H1 (cell line): ENCODE measurements around the gene GDAP1L1. TPM values are rescaled to one million over a fixed set of nuclear protein-coding genes. Genes with fewer than 3 reads are reported as not detected.

ENCODE experiments used
- CTCF ChIA-PET: fragments of 300-600 bp; sonication (Branson Sonifier 250); formaldehyde crosslinking; loops from one replicate; lab custom pipeline; 2021; ENCODE audit not compliant: partially characterized antibody; lab: Charles Lee
- POLR2A ChIA-PET: fragments of 300-600 bp; sonication (Branson Sonifier 250); formaldehyde crosslinking; loops from one replicate; lab custom pipeline; 2021; ENCODE audit warnings: inconsistent platforms; ENCODE audit not compliant: partially characterized antibody; lab: Charles Lee
- DNase-seq, 2 experiments: peaks; one replicate each; pipeline versions ENCODE4 v3.0.0 to v3.0.0-alpha.2; 2010 to 2022; ENCODE audit warnings: low spot score in 2 of 2, low read depth in 1 of 2, mixed read lengths in 1 of 2
- FAIRE-seq: peaks from 2 replicates; lab custom pipeline; 2011; peaks lifted over from hg19 to GRCh38; lab: Jason Lieb, UNC
- H2AFZ ChIP-seq: 2 replicates; pipeline ENCODE4 v1.8.1; 2012; ENCODE audit warnings: low read length, inconsistent platforms
- H2AK5ac ChIP-seq: 2 replicates; pipeline ENCODE4 v1.6.1; 2013; ENCODE audit warnings: low read depth, low read length
- H2BK120ac ChIP-seq: replicated peaks from 2 replicates; pipeline ENCODE3; 2013; ENCODE audit warnings: low read depth, low read length, inconsistent platforms
- H2BK12ac ChIP-seq: 2 replicates; pipeline ENCODE4 v1.6.1; 2013; ENCODE audit warnings: low read depth, low read length
- H2BK15ac ChIP-seq: 2 replicates; pipeline ENCODE4 v1.6.1; 2013; ENCODE audit warnings: low read length
- H2BK20ac ChIP-seq: 2 replicates; pipeline ENCODE4 v1.6.1; 2013; ENCODE audit warnings: low read length
- H2BK5ac ChIP-seq: 2 replicates; pipeline ENCODE4 v1.6.1; 2013; ENCODE audit warnings: low read depth, low read length
- H3K14ac ChIP-seq: 2 replicates; pipeline ENCODE4 v1.6.1; 2013; ENCODE audit warnings: inconsistent platforms; ENCODE audit not compliant: insufficient read length
- H3K18ac ChIP-seq: 2 replicates; pipeline ENCODE4 v1.6.1; 2013; ENCODE audit warnings: low read length; ENCODE audit errors: extremely low read depth
- H3K23ac ChIP-seq: 2 replicates; pipeline ENCODE4 v1.6.1; 2013; ENCODE audit warnings: inconsistent platforms; ENCODE audit not compliant: insufficient read length
- H3K23me2 ChIP-seq: 2 replicates; pipeline ENCODE4 v1.6.1; 2013; ENCODE audit warnings: low read depth, low read length
- H3K27ac ChIP-seq: 2 replicates; pipeline ENCODE4 v1.6.1; 2011; ENCODE audit warnings: low read depth, low read length, inconsistent platforms
- H3K27me3 ChIP-seq, 4 experiments: replicated peaks in 1 of 4; 1 replicate in 1 of 4; 2 replicates in 3 of 4; pipeline versions ENCODE4 v1.6.1 to v1.8.1; 2011 to 2013; ENCODE audit warnings: low read length in 3 of 4, mild to moderate bottlenecking in 3 of 4, inconsistent platforms in 2 of 4, mixed read lengths in 2 of 4, moderate library complexity in 1 of 4; ENCODE audit not compliant: control insufficient read depth in 3 of 4, insufficient read depth in 3 of 4; ENCODE audit errors: extremely low read depth in 1 of 4
- H3K36me3 ChIP-seq, 4 experiments: 2 replicates each; pipeline versions ENCODE4 v1.6.1 to v1.8.1; 2011 to 2013; ENCODE audit warnings: mild to moderate bottlenecking in 4 of 4, low read length in 3 of 4, moderate library complexity in 2 of 4, control low read depth in 1 of 4, inconsistent platforms in 1 of 4; ENCODE audit not compliant: insufficient read depth in 4 of 4, control insufficient read depth in 2 of 4
- H3K4ac ChIP-seq: replicated peaks from 2 replicates; pipeline ENCODE3; 2013; ENCODE audit warnings: low read length, low read depth, mixed read lengths, inconsistent platforms; ENCODE audit not compliant: insufficient read length
- H3K4me1 ChIP-seq, 4 experiments: replicated peaks in 1 of 4; 1 replicate in 1 of 4; 2 replicates in 3 of 4; pipeline versions ENCODE4 v1.6.1 to v1.8.1; 2011 to 2013; ENCODE audit warnings: low read length in 3 of 4, inconsistent platforms in 2 of 4, mixed read lengths in 1 of 4; ENCODE audit not compliant: insufficient read depth in 4 of 4, control insufficient read depth in 3 of 4
- H3K4me2 ChIP-seq, 2 experiments: 2 replicates each; pipeline versions ENCODE4 v1.6.1 to v1.8.1; 2011 to 2013; ENCODE audit warnings: low read depth in 2 of 2, low read length in 2 of 2, control low read depth in 1 of 2, inconsistent platforms in 1 of 2, mild to moderate bottlenecking in 1 of 2; ENCODE audit not compliant: insufficient read depth in 1 of 2
- H3K4me3 ChIP-seq, 4 experiments: fragments of 200-600, 300-600 bp in 1 of 4; sonication (generic), shearing (Covaris generic), sonication (Bioruptor Twin) in 1 of 4; 2 replicates each; pipeline versions ENCODE4 v1.5.1 to v1.8.1; 2011 to 2016; ENCODE audit warnings: low read length in 4 of 4, low read depth in 3 of 4, control low read depth in 2 of 4, inconsistent platforms in 2 of 4, mild to moderate bottlenecking in 2 of 4, mixed read lengths in 1 of 4, moderate library complexity in 1 of 4; ENCODE audit not compliant: insufficient read depth in 2 of 4; ENCODE audit errors: extremely low read depth in 1 of 4
- H3K56ac ChIP-seq: replicated peaks from 2 replicates; pipeline ENCODE3; 2013; ENCODE audit warnings: low read depth, mild to moderate bottlenecking, mixed read lengths, low read length, inconsistent platforms; ENCODE audit not compliant: insufficient read length
- H3K79me1 ChIP-seq: 2 replicates; pipeline ENCODE4 v1.6.1; 2013; ENCODE audit warnings: low read depth, low read length, control low read depth
- H3K79me2 ChIP-seq, 2 experiments: 2 replicates each; pipeline versions ENCODE4 v1.6.1 to v1.8.1; 2012 to 2013; ENCODE audit warnings: low read length in 2 of 2, mild to moderate bottlenecking in 2 of 2, inconsistent platforms in 1 of 2; ENCODE audit not compliant: insufficient read depth in 2 of 2, control insufficient read depth in 1 of 2
- H3K9ac ChIP-seq, 4 experiments: replicated peaks in 1 of 4; 1 replicate in 1 of 4; 2 replicates in 3 of 4; pipeline versions ENCODE4 v1.6.1 to v1.8.1; 2011 to 2013; ENCODE audit warnings: low read depth in 3 of 4, low read length in 3 of 4, control low read depth in 2 of 4, mild to moderate bottlenecking in 2 of 4, moderate library complexity in 2 of 4, inconsistent platforms in 1 of 4; ENCODE audit errors: extremely low read depth in 1 of 4
- H3K9me3 ChIP-seq, 2 experiments: 2 replicates each; pipeline versions ENCODE4 v1.6.1 to v1.8.1; 2012 to 2013; ENCODE audit warnings: mild to moderate bottlenecking in 2 of 2, moderate library complexity in 2 of 2, control low read depth in 1 of 2, inconsistent platforms in 1 of 2, low read depth in 1 of 2, low read length in 1 of 2, mixed read lengths in 1 of 2; ENCODE audit not compliant: insufficient read depth in 2 of 2
- H4K20me1 ChIP-seq, 2 experiments: replicated peaks in 1 of 2; 2 replicates each; pipeline versions ENCODE3 to v1.8.1; 2011 to 2013; ENCODE audit warnings: inconsistent platforms in 2 of 2, low read length in 2 of 2, mild to moderate bottlenecking in 1 of 2; ENCODE audit not compliant: insufficient read depth in 2 of 2, control insufficient read depth in 1 of 2
- H4K5ac ChIP-seq: 2 replicates; pipeline ENCODE4 v1.6.1; 2013; ENCODE audit warnings: low read length, low read depth, mixed read lengths, inconsistent platforms; ENCODE audit not compliant: insufficient read length
- H4K8ac ChIP-seq: 2 replicates; pipeline ENCODE4 v1.8.0; 2013; ENCODE audit warnings: mild to moderate bottlenecking, moderate library complexity, low read length, inconsistent platforms; ENCODE audit not compliant: insufficient read depth; ENCODE audit errors: extremely low read depth
- H4K91ac ChIP-seq: replicated peaks from 2 replicates; pipeline ENCODE3; 2013; ENCODE audit warnings: low read length, mixed read lengths, inconsistent platforms; ENCODE audit not compliant: insufficient read length
- BCL11A ChIP-seq, 2 experiments: IDR thresholded peaks; one replicate each; pipeline ENCODE4 v1.6.1; 2011; ENCODE audit warnings: low read depth in 2 of 2, low read length in 2 of 2, mild to moderate bottlenecking in 2 of 2
- CEBPB ChIP-seq: IDR thresholded peaks from 2 replicates; pipeline ENCODE4 v1.6.1; 2012; ENCODE audit warnings: low read depth, low read length
- CTBP2 ChIP-seq: IDR thresholded peaks from 2 replicates; pipeline ENCODE4 v1.7.0; 2011; ENCODE audit warnings: borderline replicate concordance, mild to moderate bottlenecking, moderate library complexity, mixed read lengths, low read length; ENCODE audit not compliant: insufficient read depth, insufficient read length
- EP300 ChIP-seq, 2 experiments: IDR thresholded peaks; 1 replicate in 1 of 2; 2 replicates in 1 of 2; pipeline ENCODE4 v1.6.1; 2011 to 2012; ENCODE audit warnings: low read depth in 2 of 2, low read length in 2 of 2, mild to moderate bottlenecking in 2 of 2, borderline replicate concordance in 1 of 2, inconsistent platforms in 1 of 2, moderate library complexity in 1 of 2
- NANOG ChIP-seq: IDR thresholded peaks from 2 replicates; pipeline ENCODE4 v1.6.1; 2011; ENCODE audit warnings: low read length, low read depth, mild to moderate bottlenecking, inconsistent platforms; ENCODE audit not compliant: insufficient read depth, poor library complexity, severe bottlenecking
- SP4 ChIP-seq: IDR thresholded peaks from 2 replicates; pipeline ENCODE4 v1.6.1; 2012; ENCODE audit warnings: low read length, inconsistent platforms
- YY1 ChIP-seq: IDR thresholded peaks from 2 replicates; pipeline ENCODE4 v1.6.1; 2011; ENCODE audit warnings: low read depth, mild to moderate bottlenecking, low read length
- WGBS, 2 experiments: shearing (Covaris generic) in 1 of 2; methylation state at CpG; one replicate each; pipeline versions ENCODE4 v1.1.6 to v1.1.7; 2013 to 2015; ENCODE audit warnings: low lambda C conversion rate in 2 of 2, mixed read lengths in 2 of 2, inconsistent platforms in 1 of 2, low coverage in 1 of 2, missing lambda C conversion rate in 1 of 2; ENCODE audit not compliant: insufficient replicate concordance in 2 of 2, insufficient coverage in 1 of 2, insufficient read length in 1 of 2; ENCODE audit errors: extremely low coverage in 1 of 2, missing lambda C conversion rate in 1 of 2; 5-methylcytosine and 5-hydroxymethylcytosine counted together
- polyA plus RNA-seq, 7 experiments: library from polyadenylated mRNA; depleted of rRNA in 3 of 7; stranded (reverse) in 5 of 7; unstranded in 2 of 7; fragments of >200 nt in 5 of 7; fragments of 200-250 nt in 2 of 7; gene quantifications; 1 replicate in 5 of 7; 2 replicates in 1 of 7; 4 replicates in 1 of 7; pipeline versions ENCODE4 v1.2.1 to v1.2.3, GENCODE V29; 2011 to 2013; ENCODE audit warnings: missing spikeins in 2 of 7, mixed read lengths in 2 of 7
- total RNA-seq: library from RNA; stranded (reverse); fragmentation: NEBNext Ultra II Directional; extraction: Animal tissue kit (Norgen Biotek cat#: 25700); gene quantifications from 2 replicates; pipeline ENCODE4 v1.2.1, GENCODE V29; 2021
- TF ChIP-seq, protein P1 (sequence below): IDR thresholded peaks from 2 replicates; pipeline ENCODE4 v1.6.1; 2011; ENCODE audit warnings: low read length, improper control_type of control experiment
- TF ChIP-seq, protein P2 (sequence below), 3 experiments: IDR thresholded peaks; 1 replicate in 2 of 3; 2 replicates in 1 of 3; pipeline versions ENCODE4 v1.5.1 to v1.6.1; 2011; ENCODE audit warnings: low read length in 3 of 3, mild to moderate bottlenecking in 3 of 3, inconsistent platforms in 2 of 3, low read depth in 1 of 3, moderate library complexity in 1 of 3; ENCODE audit not compliant: insufficient read depth in 1 of 3; ENCODE audit errors: control extremely low read depth in 1 of 3

The GDAP1L1 gene
- total and polyA plus RNA-seq, 2 of the 8 experiments (the other 6 are each of a cell fraction or from before 2014, with no cell fraction given) = 8.5 to 63.1 TPM

DNA sequence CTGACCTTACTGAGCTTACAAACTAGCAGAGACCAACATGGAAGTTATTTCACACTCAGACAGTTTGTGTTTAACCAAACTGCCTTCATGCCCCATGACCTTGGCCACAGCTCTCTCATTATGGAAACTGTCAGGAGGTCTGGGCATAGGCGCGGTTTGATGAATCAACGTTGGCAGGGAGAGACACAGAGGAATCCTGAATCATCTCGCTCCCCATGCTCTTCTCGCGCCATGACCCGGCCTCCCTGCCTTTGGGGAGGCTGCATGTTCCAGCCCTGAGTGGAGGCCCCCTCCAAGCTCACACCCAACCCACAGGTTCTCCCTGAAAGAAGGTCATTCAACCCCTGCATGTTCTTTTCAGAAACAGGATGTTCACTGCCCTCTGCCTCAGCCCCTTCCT is 15.9 kb upstream of the GDAP1L1 start:
- no peak overlapping the region for H3K9ac ChIP-seq
- H3K4me1 ChIP-seq = peaks cover 0 to 6% (median 0%) of the 10 kb centered on the region in 4 experiments; a peak in 4 of 7 replicates
- no peak overlapping the region for H3K23ac ChIP-seq
- H3K56ac ChIP-seq = no peak overlapping the region
- no peaks in the 10 kb centered on the region for H4K20me1 ChIP-seq
- H2BK12ac ChIP-seq = peak overlapping the region; percentile 75; the same call in 1 of the 2 replicates
- no peak overlapping the region for H3K4ac ChIP-seq
- H2AK5ac ChIP-seq = no peak overlapping the region
- no peak overlapping the region for H2BK120ac ChIP-seq
- CTCF ChIA-PET = interaction anchor here (1.1 to 4.0 kb wide), 2 partner anchors 8 to 14 kb away, joined by 5 to 18 read pairs; no protein-coding TSS in a partner anchor
- H4K8ac ChIP-seq = no peak overlapping the region
- peak overlapping the region; percentile 19 for H3K18ac ChIP-seq
- H2BK5ac ChIP-seq = peak overlapping the region; percentile 66; the same call in 1 of the 2 replicates
- peak overlapping the region; percentile 61; the same call in 1 of the 2 replicates for H2BK20ac ChIP-seq
- FAIRE-seq (no peak), DNase-seq (no peak)
- H2AFZ ChIP-seq = no peak overlapping the region
- POLR2A ChIA-PET = interaction anchor here (0.7 kb wide), 1 partner anchor 21 kb away, joined by 3 read pairs; no protein-coding TSS in a partner anchor
- H3K23me2 ChIP-seq = no peaks in the 10 kb centered on the region
- H3K9me3 ChIP-seq = no peaks in the 10 kb centered on the region
- H3K4me2 ChIP-seq = peak overlapping the region in 1 of 2 experiments; percentile 19; a peak in 1 of 4 replicates
- no peak overlapping the region for H3K14ac ChIP-seq
- H4K91ac ChIP-seq = no peak overlapping the region
- H3K79me2 ChIP-seq = no peaks in the 10 kb centered on the region
- H3K27me3 ChIP-seq = no peaks in the 10 kb centered on the region
- H3K79me1 ChIP-seq = no peaks in the 10 kb centered on the region
- no peaks in the 10 kb centered on the region for H3K36me3 ChIP-seq
- H2BK15ac ChIP-seq = peak overlapping the region; percentile 95
- no peak overlapping the region for H3K4me3 ChIP-seq
- no peak overlapping the region for H3K27ac ChIP-seq
- H4K5ac ChIP-seq = no peak overlapping the region
- 90% methylated on average over 7 of the region's 7 CpGs; no CpG with 5 or more reads in 1 of the 2 experiments for WGBS, 2 experiments
- TF ChIP-seq SP4 (no peak), CTBP2 (no peak), BCL11A (IDR thresholded peaks at IDR 0.05; ENCODE audit: low read depth in 2 of 2, low read length in 2 of 2) (no peak), CEBPB (no peak), EP300 (IDR thresholded peaks at IDR 0.05; ENCODE audit: borderline replicate concordance in 1 of 2, low read depth in 2 of 2, low read length in 2 of 2) (no peak), YY1 (no peak), NANOG (no peak)
- TF ChIP-seq, protein P1, sequence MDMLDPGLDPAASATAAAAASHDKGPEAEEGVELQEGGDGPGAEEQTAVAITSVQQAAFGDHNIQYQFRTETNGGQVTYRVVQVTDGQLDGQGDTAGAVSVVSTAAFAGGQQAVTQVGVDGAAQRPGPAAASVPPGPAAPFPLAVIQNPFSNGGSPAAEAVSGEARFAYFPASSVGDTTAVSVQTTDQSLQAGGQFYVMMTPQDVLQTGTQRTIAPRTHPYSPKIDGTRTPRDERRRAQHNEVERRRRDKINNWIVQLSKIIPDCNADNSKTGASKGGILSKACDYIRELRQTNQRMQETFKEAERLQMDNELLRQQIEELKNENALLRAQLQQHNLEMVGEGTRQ = no peak
- TF ChIP-seq, protein P2, sequence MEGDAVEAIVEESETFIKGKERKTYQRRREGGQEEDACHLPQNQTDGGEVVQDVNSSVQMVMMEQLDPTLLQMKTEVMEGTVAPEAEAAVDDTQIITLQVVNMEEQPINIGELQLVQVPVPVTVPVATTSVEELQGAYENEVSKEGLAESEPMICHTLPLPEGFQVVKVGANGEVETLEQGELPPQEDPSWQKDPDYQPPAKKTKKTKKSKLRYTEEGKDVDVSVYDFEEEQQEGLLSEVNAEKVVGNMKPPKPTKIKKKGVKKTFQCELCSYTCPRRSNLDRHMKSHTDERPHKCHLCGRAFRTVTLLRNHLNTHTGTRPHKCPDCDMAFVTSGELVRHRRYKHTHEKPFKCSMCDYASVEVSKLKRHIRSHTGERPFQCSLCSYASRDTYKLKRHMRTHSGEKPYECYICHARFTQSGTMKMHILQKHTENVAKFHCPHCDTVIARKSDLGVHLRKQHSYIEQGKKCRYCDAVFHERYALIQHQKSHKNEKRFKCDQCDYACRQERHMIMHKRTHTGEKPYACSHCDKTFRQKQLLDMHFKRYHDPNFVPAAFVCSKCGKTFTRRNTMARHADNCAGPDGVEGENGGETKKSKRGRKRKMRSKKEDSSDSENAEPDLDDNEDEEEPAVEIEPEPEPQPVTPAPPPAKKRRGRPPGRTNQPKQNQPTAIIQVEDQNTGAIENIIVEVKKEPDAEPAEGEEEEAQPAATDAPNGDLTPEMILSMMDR (IDR thresholded peaks at IDR 0.05; ENCODE audit: control extremely low read depth in 1 of 3, insufficient read depth in 1 of 3, low read depth in 1 of 3, low read length in 3 of 3) = no peak
